Cardiac fibroblast (primary cell): ENCODE measurements around the gene OTUB1.

Experiments
- DNase-seq, 2 donors: peaks; one replicate each; pipeline versions ENCODE4 v3.0.0 to v3.0.0-alpha.2; 2010; ENCODE audit warnings: low read depth in 2 of 2
- H3K4me3 ChIP-seq, 2 donors: replicated peaks in 1 of 2; 1 replicate in 1 of 2; 2 replicates in 1 of 2; pipeline ENCODE4 v1.5.1; 2011; ENCODE audit warnings: low read depth in 2 of 2, low read length in 2 of 2, mild to moderate bottlenecking in 2 of 2, moderate library complexity in 1 of 2
- CTCF ChIP-seq: IDR thresholded peaks from one replicate; pipeline ENCODE4 v1.5.1; 2011; ENCODE audit warnings: low read depth, mild to moderate bottlenecking, low read length, inconsistent platforms

OTUB1 gene

GRCh38 chr11:64004590-64004984 is 18.3 kb downstream of the OTUB1 start:
- H3K4me3 ChIP-seq, result no peak overlapping the region
- no peak for TF ChIP-seq CTCF
- peak in 1 of 2 donors; percentile 31 for DNase-seq

GRCh38 chr11:64005691-64006090 is 19.5 kb downstream of the OTUB1 start:
- DNase-seq, result no peak
- H3K4me3 ChIP-seq, result no peak overlapping the region
- TF ChIP-seq CTCF, result no peak

GRCh38 chr11:64006398-64006797 is 20.2 kb downstream of the OTUB1 start:
- TF ChIP-seq CTCF, result no peak
- H3K4me3 ChIP-seq, result no peak overlapping the region
- no peak for DNase-seq

- H3K4me3 ChIP-seq, result peak overlapping the region; percentile 8 to 48
- DNase-seq, result peak; percentile 17 to 25
- TF ChIP-seq CTCF, result no peak
These were observed 21.0 kb downstream of the OTUB1 start for GRCh38 chr11:64007160-64007628.

GRCh38 chr11:64007629-64008282 is 21.5 kb downstream of the OTUB1 start:
- TF ChIP-seq CTCF, result peak; percentile 39
- peak; percentile 38 to 41 for DNase-seq
- peak overlapping the region; percentile 22 to 48 for H3K4me3 ChIP-seq

- no peak for TF ChIP-seq CTCF
- no peak for DNase-seq
- no peak overlapping the region for H3K4me3 ChIP-seq
These were observed 22.2 kb downstream of the OTUB1 start for GRCh38 chr11:64008283-64008913.
